HepG2 (cell line): ENCODE data around the gene PHRF1. TPM values are rescaled to one million over a fixed set of nuclear protein-coding genes. Genes with fewer than 3 reads are reported as not detected.
A peak's percentile ranks its signal among the peaks of the same experiment; 100 is the strongest.

Experiments used
- ATF7 ChIP-seq, 2 experiments: fragments of 450-650 bp in 1 of 2; sonication (generic) in 1 of 2; formaldehyde crosslinking in 1 of 2; IDR thresholded peaks; 2 replicates each; pipeline versions ENCODE4 v1.4.0 to v1.6.1; 2016 to 2020; ENCODE audit warnings: antibody characterized with exemption in 1 of 2, mild to moderate bottlenecking in 1 of 2, missing genetic modification reagents in 1 of 2
- ATF7-NPFF ChIP-seq: sonication (generic); formaldehyde crosslinking; IDR thresholded peaks from 2 replicates; pipeline ENCODE4 v1.8.1; 2023; ENCODE audit warnings: mild to moderate bottlenecking, low read depth, missing genetic modification reagents, moderate library complexity
- CTCF ChIP-seq: sonication (generic); formaldehyde crosslinking; IDR thresholded peaks from 2 replicates; pipeline ENCODE4 v1.5.0; 2020; ENCODE audit warnings: mild to moderate bottlenecking, missing genetic modification reagents, moderate library complexity
- FOSL2 ChIP-seq: sonication (generic); formaldehyde crosslinking; IDR thresholded peaks from 2 replicates; pipeline ENCODE4 v1.4.0; 2020; ENCODE audit warnings: missing genetic modification reagents
- GABPB1 ChIP-seq: IDR thresholded peaks from 2 replicates; pipeline ENCODE4 v1.6.1; 2016; ENCODE audit warnings: mild to moderate bottlenecking, missing genetic modification reagents, moderate library complexity, missing compliant biosample characterization
- KDM1A ChIP-seq: IDR thresholded peaks from 2 replicates; pipeline ENCODE4 v1.6.1; 2016; ENCODE audit warnings: missing compliant biosample characterization
- KLF12 ChIP-seq: sonication (generic); formaldehyde crosslinking; IDR thresholded peaks from 2 replicates; pipeline ENCODE4 v1.4.0; 2020; ENCODE audit warnings: missing genetic modification reagents, borderline replicate concordance
- KLF15 ChIP-seq: sonication (generic); formaldehyde crosslinking; IDR thresholded peaks from 2 replicates; pipeline ENCODE4 v1.8.1; 2023; ENCODE audit warnings: borderline replicate concordance, mild to moderate bottlenecking, inconsistent platforms, missing genetic modification reagents, mixed read lengths
- MTA1 ChIP-seq: sonication (generic); formaldehyde crosslinking; IDR thresholded peaks from 2 replicates; pipeline ENCODE4 v1.4.0; 2020; ENCODE audit warnings: missing genetic modification reagents, mild to moderate bottlenecking, borderline replicate concordance
- POGK ChIP-seq: sonication (generic); formaldehyde crosslinking; conservative IDR thresholded peaks from 2 replicates; pipeline ENCODE4 v1.8.0; 2022; ENCODE audit warnings: mild to moderate bottlenecking, moderate library complexity, missing genetic modification reagents
- REL ChIP-seq: sonication (generic); formaldehyde crosslinking; conservative IDR thresholded peaks from 2 replicates; pipeline ENCODE4 v1.8.0; 2022; ENCODE audit warnings: mild to moderate bottlenecking, missing genetic modification reagents, moderate library complexity
- STAG1 ChIP-seq: sonication (generic); formaldehyde crosslinking; IDR thresholded peaks from 2 replicates; pipeline ENCODE4 v1.4.0; 2020; ENCODE audit warnings: missing genetic modification reagents
- THRA ChIP-seq: sonication (generic); formaldehyde crosslinking; IDR thresholded peaks from 2 replicates; pipeline ENCODE4 v1.4.0; 2020; ENCODE audit warnings: missing genetic modification reagents, borderline replicate concordance
- ZC3H13 ChIP-seq: sonication (generic); formaldehyde crosslinking; IDR thresholded peaks from 2 replicates; pipeline ENCODE4 v1.8.1; 2023; ENCODE audit warnings: mild to moderate bottlenecking, missing genetic modification reagents, moderate library complexity
- ZFP41 ChIP-seq: sonication (generic); formaldehyde crosslinking; IDR thresholded peaks from 2 replicates; pipeline ENCODE4 v1.4.0; 2020; ENCODE audit warnings: mild to moderate bottlenecking, missing genetic modification reagents, borderline replicate concordance
- ZFP90 ChIP-seq: sonication (generic); formaldehyde crosslinking; IDR thresholded peaks from 2 replicates; pipeline ENCODE4 v1.8.0; 2022; ENCODE audit warnings: missing genetic modification reagents, mild to moderate bottlenecking, inconsistent platforms, borderline replicate concordance
- ZNF234 ChIP-seq: sonication (generic); formaldehyde crosslinking; conservative IDR thresholded peaks from 2 replicates; pipeline ENCODE4 v1.5.1; 2020; ENCODE audit warnings: mild to moderate bottlenecking, missing genetic modification reagents
- ZNF333 ChIP-seq: sonication (generic); formaldehyde crosslinking; IDR thresholded peaks from 2 replicates; pipeline ENCODE4 v1.4.0; 2020; ENCODE audit warnings: mild to moderate bottlenecking, missing genetic modification reagents, borderline replicate concordance
- ZNF549 ChIP-seq: sonication (generic); formaldehyde crosslinking; IDR thresholded peaks from 2 replicates; pipeline ENCODE4 v1.5.0; 2020; ENCODE audit warnings: missing genetic modification reagents
- ZNF704 ChIP-seq: sonication (generic); formaldehyde crosslinking; IDR thresholded peaks from 2 replicates; pipeline ENCODE4 v1.8.1; 2023; ENCODE audit warnings: mild to moderate bottlenecking, inconsistent platforms, moderate library complexity, missing genetic modification reagents, borderline replicate concordance
- ZNF781 ChIP-seq: sonication (generic); formaldehyde crosslinking; IDR thresholded peaks from 2 replicates; pipeline ENCODE4 v1.5.1; 2020; ENCODE audit warnings: borderline replicate concordance, mild to moderate bottlenecking, missing genetic modification reagents; ENCODE audit errors: not compliant biosample characterization
- ZZZ3 ChIP-seq: sonication (generic); formaldehyde crosslinking; IDR thresholded peaks from 2 replicates; pipeline ENCODE4 v1.4.0; 2020; ENCODE audit warnings: missing genetic modification reagents, mild to moderate bottlenecking, borderline replicate concordance
- polyA plus RNA-seq, 8 experiments: library from polyadenylated mRNA; depleted of rRNA in 3 of 8; stranded (reverse) in 7 of 8; unstranded in 1 of 8; fragments of >200 nt; fragmentation: Illumina TruSeq in 4 of 8; extraction: Trizol in 4 of 8; gene quantifications; 2 replicates each; pipeline versions ENCODE4 v1.2.1 to v1.2.3, GENCODE V29; 2011 to 2016; ENCODE audit warnings: low read depth in 4 of 8, missing spikeins in 1 of 8, mixed read lengths in 1 of 8; ENCODE audit not compliant: insufficient read depth in 1 of 8
- total RNA-seq, 5 experiments: library from RNA; depleted of rRNA; stranded (reverse); fragments of >200 nt; fragmentation: Illumina TruSeq; extraction: Trizol; gene quantifications; 2 replicates each; pipeline ENCODE4 v1.2.3, GENCODE V29; 2016; ENCODE audit warnings: low read depth in 1 of 5

PHRF1 gene
- total and polyA plus RNA-seq, 2 of the 13 experiments (the other 11 are each of a cell fraction or from before 2014, with no cell fraction given), result 8.2 to 16.7 TPM

- TF ChIP-seq THRA (CRISPR knock-in tag) (0 out of 2 replicates have a peak, but pooled peaks have one; percentile 47), ZFP90 (no peak; the same call in 1 of the 2 replicates), ZNF781 (CRISPR knock-in tag) (no peak), CTCF (CRISPR knock-in tag) (no peak), ZNF549 (CRISPR knock-in tag) (no peak), ATF7-NPFF (peak; percentile 52; the same call in 1 of the 2 replicates), FOSL2 (peak; percentile 12; the same call in 1 of the 2 replicates), GABPB1 (CRISPR knock-in tag) (no peak), ZNF234 (CRISPR knock-in tag) (no peak), MTA1 (CRISPR knock-in tag) (0 out of 2 replicates have a peak, but pooled peaks have one; percentile 42), KLF15 (no peak), KDM1A (CRISPR knock-in tag) (no peak), ZC3H13 (CRISPR knock-in tag) (peak; percentile 24; the same call in 1 of the 2 replicates), POGK (CRISPR knock-in tag) (peak; percentile 54; the same call in 1 of the 2 replicates), KLF12 (CRISPR knock-in tag) (0 out of 2 replicates have a peak, but pooled peaks have one; percentile 19), ZNF704 (CRISPR knock-in tag) (peak; percentile 45; the same call in 1 of the 2 replicates), ATF7 (IDR thresholded peaks at IDR 0.05) (no peak), ATF7 (CRISPR knock-in tag; IDR thresholded peaks at IDR 0.05) (peak; percentile 40; the same call in 1 of the 2 replicates), ZZZ3 (CRISPR knock-in tag) (0 out of 2 replicates have a peak, but pooled peaks have one; percentile 57), ZNF333 (CRISPR knock-in tag) (peak; percentile 88; the same call in 1 of the 2 replicates), STAG1 (0 out of 2 replicates have a peak, but pooled peaks have one; percentile 14), ZFP41 (CRISPR knock-in tag) (no peak), REL (CRISPR knock-in tag) (no peak)
These were observed 816 bp upstream of the PHRF1 start (continued) for GRCh38 chr11:575313-575995.
